ENCODE results near the gene NTN1.

- no peak for TF ChIP-seq CTCF (IDR thresholded peaks at IDR 0.05)
- no peak for TF ChIP-seq POLR2A (IDR thresholded peaks at IDR 0.05)
Measured at GRCh38 chr17:9256751-9257629, 235.7 kb downstream of the NTN1 start.
